NCI-H345 (cell line): ENCODE measurements around the gene MOB3C.
"Not testable (repeated sequence)": the region's sequence is repeated elsewhere in the genome, so short reads cannot be mapped to it uniquely, and the experiment has no call there.

Experiments used
- DNase-seq: peaks from one replicate; lab custom pipeline; 2025; lab: John Stamatoyannopoulos, UW

Gene MOB3C

DNA sequence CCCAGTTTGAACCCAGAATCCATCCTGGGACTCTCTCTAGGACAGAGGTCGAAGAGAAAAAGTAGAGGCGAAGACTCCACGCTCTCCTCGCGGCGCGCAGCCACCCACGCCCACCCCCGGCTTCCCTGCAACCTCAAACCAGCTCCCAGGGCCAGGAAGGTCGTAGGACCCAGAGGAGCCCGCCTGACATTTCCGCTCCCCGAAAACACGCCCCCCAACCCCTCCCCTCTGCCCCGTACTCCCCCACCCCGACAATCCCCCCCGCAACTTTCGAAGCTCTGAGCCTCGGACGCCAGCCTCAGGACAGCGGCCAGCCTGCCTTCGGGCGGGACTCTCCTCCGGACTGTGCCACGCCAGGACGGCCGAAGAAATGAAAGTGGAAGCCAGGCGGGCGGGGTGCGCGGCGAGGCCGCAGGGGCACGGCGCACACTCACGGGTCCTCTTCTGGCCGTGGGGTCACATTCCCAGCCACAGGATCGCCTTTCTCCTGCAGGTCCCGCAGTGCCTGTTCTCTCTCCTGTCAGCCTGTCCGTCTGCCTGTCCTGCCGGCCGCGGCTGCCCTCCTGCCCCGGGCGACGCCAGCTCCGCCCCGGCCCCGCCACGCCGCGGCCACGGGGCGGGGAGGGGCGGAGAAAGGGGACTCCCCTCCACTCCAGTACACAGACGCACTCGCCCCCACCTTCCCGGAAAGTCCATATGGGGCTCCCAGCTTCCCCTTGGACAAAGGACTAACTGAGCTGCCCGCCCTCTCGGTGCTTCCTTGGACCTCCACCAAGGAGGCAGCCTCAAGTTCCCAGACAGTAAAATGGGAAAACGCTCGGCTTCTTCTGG, at the start of gene MOB3C:
Gene MOB3C, minus strand, starts transcription at position 535 of the 831 bp plus-strand sequence. CDS start 3,490 bp downstream, outside the sequence.
- DNase-seq: peak; percentile 37

DNA sequence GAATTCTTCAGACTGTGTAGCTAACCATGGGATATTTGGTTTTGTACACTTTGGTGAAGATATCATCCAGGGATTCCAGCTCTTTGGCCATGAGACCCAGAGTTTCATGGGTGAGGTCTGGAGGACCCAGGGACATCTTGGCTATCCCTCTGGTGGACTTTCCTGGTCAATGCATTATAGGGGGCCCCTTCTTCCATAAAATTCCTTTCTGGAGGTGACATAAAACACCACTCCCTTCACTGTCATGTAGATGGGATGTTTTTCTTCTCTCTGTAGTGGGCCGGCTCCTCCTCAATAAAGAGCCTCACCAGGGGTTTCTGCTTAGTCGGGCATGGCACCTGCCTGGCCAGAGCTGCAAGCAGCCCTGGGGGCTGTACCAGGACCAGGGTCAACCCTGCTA, 49.4 kb upstream of the MOB3C start:
- no peak for DNase-seq

DNA sequence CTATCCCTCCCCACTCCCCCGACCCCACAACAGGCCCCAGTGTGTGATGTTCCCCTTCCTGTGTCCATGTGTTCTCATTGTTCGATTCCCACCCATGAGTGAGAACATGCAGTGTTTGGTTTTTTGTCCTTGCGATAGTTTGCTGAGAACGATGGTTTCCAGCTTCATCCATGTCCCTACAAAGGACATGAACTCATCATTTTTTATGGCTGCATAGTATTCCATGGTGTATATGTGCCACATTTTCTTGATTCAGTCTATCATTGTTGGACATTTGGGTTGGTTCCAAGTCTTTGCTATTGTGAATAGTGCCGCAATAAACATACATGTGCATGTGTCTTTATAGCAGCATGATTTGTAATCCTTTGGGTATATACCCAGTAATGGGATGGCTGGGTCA, 46.3 kb upstream of the MOB3C start:
- DNase-seq: not testable (repeated sequence)

DNA sequence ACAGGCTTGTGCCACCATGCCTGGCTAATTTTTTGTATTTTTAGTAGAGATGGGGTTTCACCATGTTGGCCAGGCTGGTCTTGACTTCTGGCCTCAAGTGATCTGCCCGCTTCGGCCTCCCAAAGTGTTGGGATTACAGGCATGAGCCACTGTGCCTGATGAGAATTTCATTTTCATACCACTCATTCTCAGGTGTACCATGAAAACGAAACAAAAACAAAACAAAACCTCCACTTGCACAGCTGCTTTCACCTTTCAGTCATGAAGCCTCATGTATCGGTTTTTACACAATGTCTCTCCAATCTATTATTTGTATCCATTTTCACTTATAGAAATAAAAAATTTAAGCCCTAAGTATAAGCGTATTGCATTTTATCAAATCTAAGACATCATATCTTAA, 43.5 kb upstream of the MOB3C start:
- not testable (repeated sequence) for DNase-seq

DNA sequence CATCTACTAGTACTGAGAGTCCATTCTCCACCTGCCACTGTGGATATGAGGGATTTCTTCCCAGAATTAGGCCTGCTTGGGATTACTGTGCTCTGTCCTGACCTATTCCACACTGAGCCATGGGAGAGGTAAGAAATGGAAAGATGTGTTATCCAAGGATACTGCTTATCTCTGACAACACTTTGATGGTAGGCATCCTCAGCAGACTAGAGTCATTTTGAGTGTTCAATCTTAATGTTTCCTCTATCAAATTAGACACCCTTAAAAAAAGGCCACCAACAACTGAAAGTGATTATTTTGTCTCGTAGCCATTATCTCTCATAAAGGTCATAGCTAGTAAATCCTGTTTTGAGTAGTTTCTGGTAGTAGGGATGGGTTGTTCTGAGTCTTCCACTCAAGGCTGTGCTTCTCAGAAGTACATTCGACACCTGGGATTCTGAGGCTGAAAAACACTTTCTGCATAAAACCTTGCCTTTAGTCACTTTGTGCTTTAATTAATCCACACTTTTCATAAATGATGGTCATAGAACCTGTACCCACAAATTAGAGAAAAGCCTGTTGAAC, 42.8 kb upstream of the MOB3C start:
- no peak for DNase-seq

DNA sequence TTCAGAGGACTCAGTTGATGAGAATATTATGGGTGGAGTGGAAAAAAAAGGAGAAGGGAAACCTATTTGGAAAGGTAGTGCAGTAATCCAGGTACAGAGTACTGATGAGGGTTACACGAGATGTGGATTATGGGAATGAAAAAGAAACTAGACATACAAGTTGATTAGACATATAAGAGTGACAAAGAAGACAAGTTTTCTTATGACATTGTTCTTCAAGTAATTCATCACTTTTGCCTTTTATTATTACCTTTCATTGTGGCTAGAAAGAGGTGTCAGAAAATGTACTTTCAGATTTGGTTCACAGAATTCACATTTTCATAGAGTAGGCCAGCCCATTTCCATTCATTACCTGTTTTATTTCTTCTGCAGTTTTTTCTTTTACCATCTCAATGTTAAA, 41.2 kb upstream of the MOB3C start:
- no peak for DNase-seq

DNA sequence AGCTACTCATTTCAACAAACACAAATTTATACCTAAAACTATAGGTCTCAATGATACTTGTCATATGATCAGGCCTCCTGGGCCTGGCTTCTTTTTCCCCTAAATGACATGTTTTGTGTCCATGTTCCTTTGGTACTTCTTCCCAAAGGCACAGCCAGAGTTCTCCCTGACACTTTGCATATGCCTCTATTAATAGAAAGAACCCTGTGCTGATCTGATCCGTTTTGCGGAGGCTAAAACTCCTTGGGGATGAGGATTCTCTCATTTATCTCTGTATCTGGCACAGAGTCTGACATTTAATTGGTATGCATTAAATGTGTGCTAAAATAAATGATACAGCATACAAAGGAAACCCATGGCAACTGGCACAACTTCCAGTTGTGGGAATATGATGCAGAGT, 40.0 kb upstream of the MOB3C start:
- DNase-seq: no peak

DNA sequence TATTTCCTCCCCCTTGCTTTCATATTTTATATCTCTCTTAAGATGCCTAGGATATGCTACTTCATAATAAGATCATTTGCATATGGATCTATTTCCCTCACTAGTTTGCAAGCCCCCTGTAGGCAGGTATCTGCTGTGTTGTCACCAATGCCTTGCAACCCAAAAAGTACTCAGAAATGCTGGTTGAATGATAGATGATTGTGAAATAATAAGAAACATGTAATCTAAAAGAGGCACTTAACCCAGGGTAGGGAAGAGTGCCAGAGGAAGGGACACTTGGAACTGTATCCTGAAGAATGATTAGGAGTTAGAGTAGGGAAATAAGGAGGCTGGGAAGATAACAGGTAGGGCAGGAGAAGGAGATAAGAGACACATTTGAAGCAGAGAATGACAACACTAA, 39.2 kb upstream of the MOB3C start:
- DNase-seq: no peak

DNA sequence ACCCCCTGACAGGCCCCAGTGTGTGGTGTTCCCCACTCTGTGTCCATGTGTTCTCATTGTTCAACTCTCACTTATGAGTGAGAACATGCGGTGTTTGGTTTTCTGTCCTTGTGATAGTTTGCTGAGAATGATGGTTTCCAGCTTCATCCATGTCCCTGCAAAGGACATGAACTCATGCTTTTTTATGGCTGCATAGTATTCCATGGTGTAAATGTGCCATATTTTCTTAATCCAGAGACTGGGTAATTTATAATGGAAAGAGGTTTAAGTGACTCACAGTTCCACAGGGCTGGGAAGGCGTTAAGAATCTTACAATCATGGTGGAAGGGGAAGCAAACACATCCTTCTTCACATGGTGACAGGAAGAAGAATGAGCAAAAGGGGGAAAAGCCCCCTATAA, 38.1 kb upstream of the MOB3C start:
- DNase-seq: not testable (repeated sequence)

DNA sequence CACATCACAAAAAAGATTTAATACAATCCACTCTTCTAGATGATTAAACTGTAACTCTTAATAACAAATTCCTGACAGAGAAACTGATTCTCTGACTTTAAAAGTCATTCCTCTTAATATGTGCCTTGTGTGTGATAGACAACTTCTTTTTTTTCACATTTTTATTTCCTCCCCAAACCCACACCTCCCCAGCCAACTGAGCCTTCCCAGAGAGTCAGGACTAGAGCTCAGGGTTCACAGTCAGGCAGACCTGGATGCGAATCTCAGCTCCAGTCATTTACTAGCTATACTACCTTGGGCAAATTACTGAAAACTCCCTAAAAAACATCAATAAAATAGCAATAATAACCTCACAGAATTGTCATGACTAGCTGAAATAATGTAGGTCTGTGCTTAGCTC, 37.4 kb upstream of the MOB3C start:
- no peak for DNase-seq

DNA sequence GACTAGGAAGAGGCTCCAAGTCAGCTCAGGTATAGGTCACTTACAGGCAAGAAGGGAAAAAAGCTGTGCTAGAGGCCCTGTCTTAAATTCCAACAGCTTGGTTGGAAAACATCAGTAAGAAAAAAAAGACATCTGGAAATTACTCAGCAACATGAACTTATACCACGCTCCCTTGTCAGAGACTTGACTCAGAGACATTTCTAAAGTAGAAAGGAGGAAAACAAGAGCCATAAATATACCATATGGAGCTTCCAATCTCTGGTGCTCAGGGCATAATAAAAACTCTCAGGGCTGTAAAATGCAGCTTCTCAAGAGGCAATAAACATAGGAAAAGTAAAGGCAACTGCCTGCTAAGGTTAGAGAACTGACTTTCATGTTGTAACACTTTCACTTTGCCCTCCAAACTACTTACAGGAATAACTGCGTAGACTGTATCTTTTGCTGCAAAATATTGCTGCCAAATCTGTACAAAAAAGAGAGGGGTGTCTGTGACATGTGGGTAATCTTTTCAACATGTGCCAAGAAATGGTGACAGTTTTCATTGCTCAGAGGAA, 36.9 kb upstream of the MOB3C start:
- no peak for DNase-seq

DNA sequence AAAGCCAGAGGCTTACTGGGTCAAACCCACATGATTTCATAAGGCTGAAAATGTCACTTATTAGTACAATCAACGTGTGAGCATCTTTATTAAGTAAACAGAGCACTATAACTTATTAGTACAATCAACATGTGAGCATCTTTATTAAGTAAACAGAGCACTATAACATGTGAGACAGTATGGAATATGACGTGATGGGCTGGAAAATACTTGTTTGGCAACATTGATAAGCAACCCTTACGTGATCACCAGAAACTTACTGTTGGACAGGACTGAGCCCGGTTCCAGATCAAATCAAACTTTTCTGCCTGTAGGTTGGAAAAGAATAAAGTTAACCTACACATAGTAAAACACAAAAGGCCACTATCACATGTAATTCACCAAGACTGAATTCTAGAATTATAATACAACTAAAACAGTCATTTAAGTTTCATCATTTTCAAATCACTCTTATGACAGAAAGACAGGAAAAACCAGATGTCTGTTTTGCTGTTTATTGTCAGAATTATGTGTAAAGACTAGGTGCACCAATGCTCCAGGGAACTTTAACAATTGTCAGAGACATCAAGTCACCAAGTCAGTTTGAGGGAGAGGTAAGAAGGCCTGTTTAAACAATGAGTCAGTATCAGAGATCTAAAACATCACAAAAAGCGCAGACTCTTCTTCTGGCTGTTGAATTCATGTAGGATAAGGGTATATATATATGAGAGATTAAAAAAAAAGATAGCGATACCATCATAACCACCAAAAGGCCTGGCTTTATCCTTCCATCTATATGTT, 35.9 kb upstream of the MOB3C start:
- no peak for DNase-seq

DNA sequence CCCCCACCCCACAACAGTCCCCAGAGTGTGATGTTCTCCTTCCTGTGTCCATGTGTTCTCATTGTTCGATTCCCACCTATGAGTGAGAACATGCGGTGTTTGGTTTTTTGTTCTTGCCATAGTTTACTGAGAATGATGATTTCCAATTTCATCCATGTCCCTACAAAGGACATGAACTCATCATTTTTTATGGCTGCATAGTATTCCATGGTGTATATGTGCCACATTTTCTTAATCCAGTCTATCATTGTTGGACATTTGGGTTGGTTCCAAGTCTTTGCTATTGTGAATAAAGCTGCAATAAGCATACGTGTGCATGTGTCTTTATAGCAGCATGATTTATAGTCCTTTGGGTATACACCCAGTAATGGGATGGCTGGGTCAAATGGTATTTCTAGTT, 34.5 kb upstream of the MOB3C start:
- DNase-seq: not testable (repeated sequence)

DNA sequence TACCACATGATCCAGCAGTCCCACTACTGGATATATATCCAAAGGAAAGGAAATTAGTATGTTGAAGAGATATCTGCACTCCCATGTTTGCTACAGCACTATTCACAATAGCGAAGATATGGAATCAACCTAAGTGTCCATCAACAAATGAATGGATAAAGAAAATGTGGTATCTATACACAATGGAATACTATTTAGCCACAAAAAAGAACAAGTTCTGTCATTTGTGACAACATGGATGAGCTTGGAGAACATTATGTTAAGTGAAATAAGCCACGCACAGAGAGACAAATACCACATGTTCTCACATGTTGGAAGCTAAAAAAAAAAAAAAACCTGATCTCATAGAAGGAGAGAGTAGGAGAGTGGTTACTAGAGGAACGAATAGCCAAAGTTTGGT, 33.9 kb upstream of the MOB3C start:
- DNase-seq: no peak

DNA sequence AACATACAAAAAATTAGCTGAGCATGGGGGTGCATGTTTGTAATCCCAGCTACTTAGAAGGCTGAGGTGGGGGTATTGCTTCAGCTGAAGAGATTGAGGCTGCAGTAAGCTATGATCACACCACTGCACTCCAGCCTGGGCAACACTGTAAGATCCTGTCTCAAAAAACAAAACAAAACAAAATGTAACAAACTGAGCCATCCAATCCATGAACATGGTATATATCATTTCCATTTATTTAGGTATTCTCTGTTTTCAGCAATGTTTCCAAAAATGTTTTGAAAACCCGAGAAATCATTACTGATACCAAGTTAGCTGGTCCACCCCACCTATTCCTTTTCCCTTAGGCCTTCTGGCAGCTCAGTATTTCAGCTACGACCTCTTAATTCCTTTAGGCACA, 33.2 kb upstream of the MOB3C start:
- no peak for DNase-seq

DNA sequence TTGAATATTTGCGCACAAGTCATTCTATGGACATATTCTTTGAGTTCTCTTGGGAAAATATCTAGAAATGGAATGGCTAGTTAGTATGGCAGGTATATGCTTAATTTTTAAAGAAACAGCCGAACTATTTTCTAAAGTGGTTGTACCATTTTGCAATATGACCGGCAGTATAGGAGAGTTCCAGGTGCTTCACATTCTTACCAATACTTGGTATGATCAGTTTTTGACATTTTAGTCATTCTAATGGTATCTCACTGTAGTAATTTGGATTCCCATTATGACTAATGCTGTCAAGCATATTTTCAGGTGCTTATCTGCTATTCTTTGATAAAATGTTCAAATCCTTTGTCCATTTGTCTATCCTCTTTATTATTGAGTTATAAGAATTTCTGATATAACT, 31.0 kb upstream of the MOB3C start:
- no peak for DNase-seq

DNA sequence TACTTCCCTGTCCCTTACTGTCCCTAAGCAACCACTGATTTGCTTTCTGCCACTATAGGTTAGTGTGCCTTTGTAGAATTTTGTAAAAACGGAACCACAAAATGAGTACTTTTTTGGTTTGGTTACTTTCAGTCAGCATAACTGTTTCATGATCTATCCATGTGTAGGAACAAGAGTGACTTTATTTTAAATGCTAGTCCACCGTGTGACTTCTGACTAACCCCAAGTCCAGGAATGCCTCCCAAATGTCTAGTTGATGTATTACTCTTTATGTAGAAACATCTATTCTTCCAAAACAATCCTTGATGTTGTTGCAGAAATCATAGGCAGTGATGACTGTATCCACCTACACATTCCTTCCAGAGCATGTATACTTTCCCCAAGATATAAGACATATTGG, 30.2 kb upstream of the MOB3C start:
- no peak for DNase-seq

DNA sequence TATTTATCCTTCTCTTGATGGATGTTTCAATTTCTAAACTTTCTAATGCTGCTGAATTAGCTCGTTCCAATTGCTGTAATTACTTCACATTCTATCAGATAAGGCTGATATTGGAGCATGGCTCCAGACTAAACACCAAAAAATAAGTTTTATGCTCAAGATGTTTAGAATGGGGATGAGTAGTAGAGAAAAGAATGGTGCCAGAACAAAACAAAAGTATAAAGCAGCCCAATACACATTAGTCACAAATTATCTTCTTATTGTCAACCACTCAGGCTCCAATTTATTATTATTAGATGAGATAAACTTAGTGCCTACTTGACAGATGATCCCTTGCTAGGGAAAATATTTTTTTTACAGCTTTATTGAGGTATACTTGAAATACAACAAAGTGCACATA, 29.7 kb upstream of the MOB3C start:
- no peak for DNase-seq

DNA sequence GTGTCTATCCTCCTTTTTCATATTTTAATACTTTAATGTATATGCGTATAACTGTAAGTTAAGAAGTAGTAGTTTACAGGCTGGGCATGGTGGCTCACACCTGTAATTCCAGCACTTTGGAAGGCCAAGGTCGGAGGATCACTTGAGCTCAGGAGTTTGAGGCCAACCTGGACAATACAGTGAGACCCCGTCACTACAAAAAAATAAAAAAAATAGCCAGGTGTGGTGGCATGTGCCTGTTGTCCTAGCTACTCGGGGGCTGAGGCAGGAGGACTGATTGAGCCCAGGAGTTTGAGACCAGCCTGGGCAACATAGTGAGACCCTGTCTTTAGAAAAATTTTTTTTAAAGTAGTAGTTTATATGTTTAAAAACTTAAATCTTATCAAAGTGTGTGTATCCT, 29.2 kb upstream of the MOB3C start:
- DNase-seq: no peak

DNA sequence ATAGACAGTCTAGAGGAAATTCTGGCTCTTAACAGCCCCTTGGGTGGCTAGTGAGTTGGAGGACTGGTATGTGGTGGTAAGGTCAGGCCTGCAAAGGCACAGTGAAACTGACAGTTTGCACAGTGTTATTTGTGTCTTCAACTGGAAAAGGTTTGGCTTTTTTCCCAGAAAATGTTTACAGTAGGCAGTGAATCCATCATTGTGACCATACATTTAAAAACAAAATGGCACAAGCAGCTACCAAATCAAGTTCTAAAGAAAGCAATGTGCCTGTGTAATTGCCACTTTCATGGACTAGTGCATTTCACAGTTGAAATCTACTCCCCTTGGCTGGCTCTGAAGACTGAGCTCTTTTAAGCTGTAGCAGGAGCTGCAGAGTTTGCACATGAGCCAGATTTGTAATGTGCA, 26.8 kb upstream of the MOB3C start:
- peak; percentile 96 for DNase-seq

DNA sequence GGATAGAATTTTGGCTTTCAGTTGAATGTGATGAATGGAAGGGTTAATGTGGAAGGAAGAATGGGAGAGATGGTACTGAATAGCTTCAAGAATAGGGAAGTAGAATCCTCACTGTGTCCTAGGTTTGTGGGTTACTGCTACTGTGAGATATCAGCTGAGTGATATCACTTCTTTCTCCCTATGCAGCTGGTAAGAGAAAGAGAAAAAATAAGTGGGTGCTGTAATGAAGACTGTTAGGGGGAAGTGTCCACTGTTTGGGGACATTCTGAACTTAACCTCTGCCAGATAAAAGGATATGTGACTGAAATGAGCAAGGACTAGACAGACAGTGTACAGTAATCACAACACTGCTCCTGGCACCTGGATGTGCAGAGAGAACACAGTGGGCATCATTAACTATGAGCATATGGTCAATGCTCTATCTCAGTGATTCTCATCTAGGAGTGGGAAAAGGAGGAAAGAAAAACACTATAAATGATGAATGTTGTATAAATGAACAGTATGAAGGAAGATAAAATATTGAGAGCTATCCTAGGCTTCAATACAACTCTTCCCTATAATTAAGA, 25.6 kb upstream of the MOB3C start:
- DNase-seq: no peak

DNA sequence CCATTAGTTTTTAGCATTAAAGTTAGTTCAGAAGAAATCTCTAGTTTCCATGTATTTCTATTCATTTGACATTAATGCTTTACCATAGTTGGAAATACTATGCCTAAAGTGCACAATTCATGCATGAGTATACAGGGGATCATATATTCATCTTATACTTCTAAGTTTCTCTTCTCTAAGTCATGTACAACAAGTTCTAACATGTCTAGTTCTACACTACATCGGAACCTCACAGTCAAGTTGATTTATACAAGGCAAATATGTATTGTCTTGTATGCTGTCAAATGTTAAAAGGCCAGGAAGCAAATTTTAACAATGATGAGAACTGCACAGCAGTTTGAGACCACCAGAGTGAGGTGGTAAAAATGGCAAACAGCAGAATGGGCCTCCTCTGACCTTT, 22.9 kb upstream of the MOB3C start:
- no peak for DNase-seq
